Vagina (tissue), 2 donors: ENCODE results near the gene SFXN2.

ENCODE experiments used
- CTCF ChIP-seq, 3 experiments: fragments of 450-650 bp in 2 of 3; fragments of 200-600 bp in 1 of 3; sonication (generic) in 1 of 3; IDR thresholded peaks; one replicate each; pipeline ENCODE4 v1.5.1; 2017 to 2019; ENCODE audit warnings: antibody characterized with exemption in 3 of 3, mild to moderate bottlenecking in 2 of 3, moderate library complexity in 2 of 3
- POLR2AphosphoS5 ChIP-seq, 2 donors: sonication (generic); formaldehyde crosslinking; IDR thresholded peaks; one replicate each; pipeline ENCODE4 v1.9.0; 2017; ENCODE audit warnings: antibody characterized with exemption in 2 of 2, mild to moderate bottlenecking in 2 of 2, low read depth in 1 of 2; ENCODE audit not compliant: insufficient read depth in 1 of 2

- TF ChIP-seq CTCF (IDR thresholded peaks at IDR 0.05): peak in 2 of 3 experiments; percentile 35 to 55
- TF ChIP-seq POLR2AphosphoS5 (IDR thresholded peaks at IDR 0.05; ENCODE audit: insufficient read depth in 1 of 2, low read depth in 1 of 2): no peak
Observed at GRCh38 chr10:102752934-102753664, 38.7 kb downstream of the SFXN2 start.
